ENCODE measurements around the gene NPEPL1.

DNA sequence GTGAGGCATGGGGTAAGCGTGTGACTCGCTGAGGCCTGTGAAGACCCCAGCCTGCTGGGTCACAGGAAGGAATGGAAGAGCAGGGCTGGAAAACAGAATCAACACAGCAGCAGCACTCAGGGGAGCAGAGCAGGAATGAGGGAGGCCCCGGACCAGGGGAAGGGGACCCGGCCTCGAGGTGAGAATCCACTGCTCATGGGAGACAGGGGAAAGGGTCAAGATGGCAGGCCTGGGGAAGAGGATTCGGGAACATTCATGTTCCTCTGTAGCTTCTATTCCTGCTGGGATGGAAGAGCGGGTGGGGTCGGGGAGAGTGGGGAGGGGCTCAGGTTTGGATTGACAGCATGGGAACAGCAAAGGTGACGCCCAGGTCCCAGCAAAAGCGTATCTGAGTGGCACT lies 59.4 kb downstream of the NPEPL1 start:
- TF ChIP-seq POLR2A (IDR thresholded peaks at IDR 0.05): no peak
- no peak for TF ChIP-seq CTCF (IDR thresholded peaks at IDR 0.05)
- TF ChIP-seq POLR2AphosphoS5 (IDR thresholded peaks at IDR 0.05): no peak

Measured in breast epithelium (tissue), 3 donors.